GM23248 (cell line): ENCODE measurements around the gene FXYD6. TPM values are rescaled to one million over a fixed set of nuclear protein-coding genes. Genes with fewer than 3 reads are reported as not detected.

Source experiments
- DNase-seq: peaks from one replicate; pipeline ENCODE4 v3.0.0-alpha.2; 2015
- H2AFZ ChIP-seq: fragments of 200-600 bp; sonication (generic); 2 replicates; pipeline ENCODE4 v1.6.1; 2016; ENCODE audit warnings: antibody characterized with exemption
- H3F3A ChIP-seq: fragments of 200-600 bp; sonication (generic); 2 replicates; pipeline ENCODE4 v1.6.1; 2016; ENCODE audit warnings: mild to moderate bottlenecking, antibody characterized with exemption, mixed run types; ENCODE audit not compliant: insufficient read depth
- H3K27ac ChIP-seq: fragments of 200-600 bp; sonication (generic); 2 replicates; pipeline ENCODE4 v1.5.1; 2016; ENCODE audit warnings: mild to moderate bottlenecking
- H3K27me3 ChIP-seq: fragments of 200-600 bp; sonication (generic); replicated peaks from 2 replicates; pipeline ENCODE4 v1.6.1; 2016; ENCODE audit warnings: mild to moderate bottlenecking; ENCODE audit not compliant: insufficient read depth
- H3K36me3 ChIP-seq: fragments of 200-600 bp; sonication (generic); 2 replicates; pipeline ENCODE4 v1.6.1; 2016; ENCODE audit warnings: low read depth, mild to moderate bottlenecking
- H3K4me1 ChIP-seq: fragments of 200-600 bp; sonication (generic); 2 replicates; pipeline ENCODE4 v1.6.1; 2016; ENCODE audit warnings: mild to moderate bottlenecking; ENCODE audit not compliant: insufficient read depth
- H3K4me2 ChIP-seq: fragments of 200-600 bp; sonication (generic); one replicate; pipeline ENCODE4 v1.6.1; 2016; ENCODE audit warnings: mild to moderate bottlenecking; ENCODE audit not compliant: unreplicated experiment
- H3K4me3 ChIP-seq: fragments of 200-600 bp; sonication (generic); 2 replicates; pipeline ENCODE4 v1.5.1; 2016; ENCODE audit warnings: mild to moderate bottlenecking
- H3K79me2 ChIP-seq: fragments of 200-600 bp; sonication (generic); 2 replicates; pipeline ENCODE4 v1.6.1; 2016; ENCODE audit warnings: mild to moderate bottlenecking; ENCODE audit not compliant: insufficient read depth
- H3K9ac ChIP-seq: fragments of 200-600 bp; sonication (generic); 2 replicates; pipeline ENCODE4 v1.6.1; 2016; ENCODE audit warnings: mild to moderate bottlenecking
- H3K9me2 ChIP-seq: fragments of 200-600 bp; sonication (generic); 2 replicates; pipeline ENCODE4 v1.6.1; 2016; ENCODE audit warnings: mixed run types, mild to moderate bottlenecking, moderate library complexity; ENCODE audit not compliant: insufficient read depth
- H3K9me3 ChIP-seq: fragments of 200-600 bp; sonication (generic); one replicate; pipeline ENCODE4 v1.6.1; 2017; ENCODE audit warnings: low read depth
- H4K20me1 ChIP-seq: fragments of 200-600 bp; sonication (generic); 2 replicates; pipeline ENCODE4 v1.6.0; 2016; ENCODE audit not compliant: insufficient read depth
- EZH2 ChIP-seq: fragments of 200-600 bp; sonication (generic); IDR thresholded peaks from 2 replicates; pipeline ENCODE4 v1.6.1; 2018; ENCODE audit warnings: antibody characterized with exemption, mild to moderate bottlenecking; ENCODE audit not compliant: insufficient read depth, poor library complexity, severe bottlenecking
- EZH2phosphoT487 ChIP-seq: fragments of 200-600 bp; sonication (generic); IDR thresholded peaks from 2 replicates; pipeline ENCODE4 v1.6.1; 2018; ENCODE audit warnings: antibody characterized with exemption, moderate library complexity, mild to moderate bottlenecking, low read depth; ENCODE audit not compliant: insufficient read depth
- WGBS, 2 experiments: methylation state at CpG; one replicate each; pipeline ENCODE4 v1.1.6; 2015 to 2017; ENCODE audit warnings: low lambda C conversion rate in 2 of 2, low coverage in 1 of 2; ENCODE audit errors: missing lambda C conversion rate in 2 of 2; 5-methylcytosine and 5-hydroxymethylcytosine counted together
- in situ Hi-C: fragments of 300-500 bp; cut with MboI; formaldehyde crosslinking; loops from 2 replicates; pipeline ENCODE4 v1.15.0; 2020
- polyA plus RNA-seq: library from polyadenylated mRNA; unstranded; fragments of >200 nt; fragmentation: Nextera tagmentation; extraction: Ambion mirVana; gene quantifications from 2 replicates; pipeline ENCODE4 v1.2.1, GENCODE V29; 2016
- total RNA-seq: library from RNA; depleted of rRNA; stranded (reverse); fragments of >200 nt; shearing (Covaris generic); gene quantifications from 2 replicates; pipeline ENCODE4 v1.2.3, GENCODE V29; 2014

The FXYD6 gene
- total and polyA plus RNA-seq, 2 experiments from 2014 or later: not detected

DNA sequence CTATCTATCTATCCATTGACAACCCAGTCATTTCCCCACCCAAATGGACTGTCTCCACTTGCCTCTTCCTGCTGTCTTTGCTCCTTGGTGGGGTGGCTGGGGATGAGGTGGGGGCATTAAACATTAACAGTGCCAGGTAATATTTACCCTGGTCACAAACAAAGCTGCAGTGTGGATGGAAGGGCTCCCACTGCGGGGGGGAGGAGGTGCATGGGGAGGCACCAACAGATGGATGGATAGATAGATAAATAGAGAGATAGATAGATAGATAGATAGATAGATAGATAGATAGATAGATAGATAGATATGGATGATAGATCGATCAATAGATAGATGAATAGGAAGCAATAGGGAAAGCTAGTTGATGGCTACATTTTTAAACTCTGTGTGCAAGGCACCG, 49.6 kb downstream of the FXYD6 start:
- no peak overlapping the region for H3K27ac ChIP-seq
- no peak for TF ChIP-seq EZH2
- TF ChIP-seq EZH2phosphoT487: no peak
- H3K4me2 ChIP-seq: no peak overlapping the region
- H3K27me3 ChIP-seq: peaks cover 19% of the 10 kb centered on the region
- no peaks in the 10 kb centered on the region for H3K36me3 ChIP-seq
- 67 to 72% methylated on average over 3 of the region's 3 CpGs for WGBS, 2 experiments
- H3K4me1 ChIP-seq: no peaks in the 10 kb centered on the region
- H2AFZ ChIP-seq: no peak overlapping the region
- no peak overlapping the region for H3K4me3 ChIP-seq
- no peak for DNase-seq
- in situ Hi-C loops: no loop called here
- no peaks in the 10 kb centered on the region for H3F3A ChIP-seq
- H3K9ac ChIP-seq: no peak overlapping the region
- H3K9me3 ChIP-seq: no peaks in the 10 kb centered on the region
- H3K9me2 ChIP-seq: no peaks in the 10 kb centered on the region
- no peaks in the 10 kb centered on the region for H4K20me1 ChIP-seq
- H3K79me2 ChIP-seq: no peaks in the 10 kb centered on the region

DNA sequence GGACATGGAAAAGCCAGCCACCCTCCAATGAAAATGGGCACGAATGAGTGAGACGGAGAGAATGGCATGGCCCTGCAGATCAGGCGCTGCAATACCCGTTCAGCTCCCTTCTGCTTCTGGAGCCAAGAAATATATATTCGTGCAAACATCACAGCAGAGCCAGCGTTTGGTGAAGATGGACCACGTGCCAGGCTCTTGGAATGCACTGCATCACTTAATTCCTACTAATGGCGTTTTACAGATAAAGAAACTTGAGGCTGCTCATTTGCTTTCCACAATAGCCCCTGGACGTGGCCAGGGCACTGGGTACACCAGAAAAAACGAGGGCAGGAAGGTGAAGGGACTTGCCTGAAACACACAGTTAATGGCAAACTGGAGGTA, 50.3 kb downstream of the FXYD6 start:
- WGBS, 2 experiments: 34 to 47% methylated on average over 10 of the region's 10 CpGs
- in situ Hi-C loops: no loop called here
- Histone ChIP-seq H3F3A (no peaks in the 10 kb centered on the region), H3K27me3 (peaks cover 24% of the 10 kb centered on the region), H3K4me2 (no peak overlapping the region), H3K27ac (no peak overlapping the region), H3K9ac (no peak overlapping the region), H3K9me2 (no peaks in the 10 kb centered on the region), H3K4me3 (no peak overlapping the region), H3K4me1 (no peaks in the 10 kb centered on the region), H2AFZ (no peak overlapping the region), H3K36me3 (no peaks in the 10 kb centered on the region), H3K79me2 (no peaks in the 10 kb centered on the region), H4K20me1 (no peaks in the 10 kb centered on the region), H3K9me3 (no peaks in the 10 kb centered on the region)
- no peak for TF ChIP-seq EZH2phosphoT487
- TF ChIP-seq EZH2: no peak
- DNase-seq: no peak

DNA sequence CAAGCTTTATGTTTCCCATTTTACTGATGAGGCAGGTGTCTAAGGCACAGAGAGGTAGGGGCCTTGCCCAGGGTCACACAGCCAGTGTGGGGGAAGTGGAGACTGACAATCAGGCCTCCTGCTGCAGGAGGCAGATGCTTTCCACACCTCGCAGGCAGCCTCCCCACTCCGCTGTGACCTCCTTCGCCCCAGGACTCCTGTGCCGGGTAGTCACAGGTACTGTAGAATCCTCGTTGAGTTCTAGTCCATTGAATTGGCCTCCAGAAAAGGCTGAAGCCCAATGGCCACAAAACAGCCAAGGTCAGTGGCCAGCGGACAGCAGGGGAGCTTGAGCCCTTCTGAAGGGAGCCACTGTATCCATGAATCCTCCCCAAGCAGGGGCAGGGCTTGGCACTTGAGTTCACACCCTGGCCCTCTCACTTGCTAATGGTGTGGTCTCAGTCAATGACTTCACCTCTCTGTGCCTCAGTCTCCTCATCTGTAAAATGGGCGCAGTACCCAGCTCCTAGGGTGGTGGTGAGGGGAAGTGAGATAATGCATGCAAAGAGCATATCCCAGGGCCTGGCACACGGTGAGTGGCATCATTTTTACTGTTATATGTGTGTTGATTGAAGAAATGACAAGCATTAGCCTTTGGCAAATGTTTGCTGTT, 50.8 kb downstream of the FXYD6 start:
- DNase-seq: no peak
- no peaks in the 10 kb centered on the region for H3K4me1 ChIP-seq
- peaks cover 19% of the 10 kb centered on the region; the same call in 1 of the 2 replicates for H3K27me3 ChIP-seq
- H3K9me2 ChIP-seq: no peaks in the 10 kb centered on the region
- no peaks in the 10 kb centered on the region for H3K79me2 ChIP-seq
- H2AFZ ChIP-seq: no peak overlapping the region
- H3K36me3 ChIP-seq: no peaks in the 10 kb centered on the region
- in situ Hi-C loops: no loop called here
- 65 to 68% methylated on average over 8 of the region's 8 CpGs for WGBS, 2 experiments
- H3K4me2 ChIP-seq: no peak overlapping the region
- no peak overlapping the region for H3K9ac ChIP-seq
- no peak overlapping the region for H3K27ac ChIP-seq
- H4K20me1 ChIP-seq: no peaks in the 10 kb centered on the region
- H3F3A ChIP-seq: no peaks in the 10 kb centered on the region
- no peaks in the 10 kb centered on the region for H3K9me3 ChIP-seq
- no peak overlapping the region for H3K4me3 ChIP-seq
- TF ChIP-seq EZH2phosphoT487 (no peak), EZH2 (no peak)

DNA sequence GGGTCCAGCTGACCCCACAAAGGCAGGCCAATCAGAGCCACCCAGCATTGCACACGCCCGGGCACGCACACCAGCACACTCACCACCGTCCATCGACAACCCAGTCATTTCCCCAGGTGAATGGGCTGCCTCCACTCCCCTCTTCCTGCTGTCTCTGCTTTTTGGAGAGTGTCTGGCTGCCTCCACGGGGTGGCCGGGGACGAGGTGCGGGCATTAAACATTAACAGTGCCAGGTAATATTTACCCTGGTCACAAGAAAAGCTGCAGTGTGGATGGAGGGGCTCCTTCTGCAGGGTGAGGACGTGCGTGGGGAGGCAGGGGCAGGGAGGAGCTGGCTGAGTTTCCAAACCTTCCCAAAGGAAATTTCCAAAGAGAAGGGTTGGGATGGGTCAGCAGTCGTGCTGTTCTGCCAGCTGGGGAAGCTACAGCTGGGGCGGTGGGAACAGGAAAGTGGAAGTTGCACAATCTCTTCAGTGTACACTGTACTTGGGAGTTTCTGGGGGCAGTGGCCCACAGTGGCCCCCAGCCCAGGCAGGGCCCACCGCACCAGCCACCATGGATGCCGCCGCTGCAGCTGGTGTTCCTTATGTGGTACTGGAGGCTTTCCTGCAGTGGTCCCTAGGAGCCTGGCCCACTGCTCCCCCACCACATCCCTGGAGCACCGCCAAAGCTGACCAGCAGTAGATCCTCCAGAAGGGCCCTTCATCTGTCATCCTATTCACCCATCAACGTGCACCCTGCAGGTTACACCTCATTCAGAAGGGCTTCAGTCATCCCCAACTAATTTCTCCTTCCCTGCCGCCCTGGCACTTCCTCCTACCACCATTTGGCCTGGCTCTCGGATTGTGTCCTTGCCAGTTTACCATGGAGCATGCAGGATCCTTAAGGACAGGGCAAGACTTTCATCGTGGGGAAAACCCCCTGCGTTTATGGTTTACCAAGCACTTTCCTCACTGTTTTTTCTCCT, 51.6 kb downstream of the FXYD6 start, which contains the start of gene FXYD2:
FXYD2 (minus strand) TSS at position 174 of the 967 bp plus-strand sequence; CDS start at position 108, 66 bp downstream.
- Histone ChIP-seq H3K4me1 (no peaks in the 10 kb centered on the region), H3F3A (no peaks in the 10 kb centered on the region), H3K9ac (no peak within 1 kb of the TSS), H3K79me2 (no peaks in the 10 kb centered on the region), H3K27ac (no peak within 1 kb of the TSS), H2AFZ (no peak within 1 kb of the TSS), H3K4me2 (no peak within 1 kb of the TSS), H3K36me3 (no peaks in the 10 kb centered on the region), H3K9me2 (no peaks in the 10 kb centered on the region), H4K20me1 (no peaks in the 10 kb centered on the region), H3K4me3 (no peak within 1 kb of the TSS), H3K27me3 (0 out of 2 replicates have a peak, but pooled peaks cover 12% of the 10 kb centered on the region), H3K9me3 (no peaks in the 10 kb centered on the region)
- in situ Hi-C loops: no loop called here
- TF ChIP-seq EZH2: no peak
- no peak for TF ChIP-seq EZH2phosphoT487
- no peak for DNase-seq
- 57 to 63% methylated on average over 22 of the region's 22 CpGs for WGBS, 2 experiments
